Measurements from ENCODE around the gene LYPD3. TPM values are rescaled to one million over a fixed set of nuclear protein-coding genes. Genes with fewer than 3 reads are reported as not detected.
"Not testable (repeated sequence)": the region's sequence is repeated elsewhere in the genome, so short reads cannot be mapped to it uniquely, and the experiment has no call there.

The LYPD3 gene
- polyA plus RNA-seq, 1 of the 3 experiments (the other 2 are of a cell fraction), result 4.2 TPM

DNA sequence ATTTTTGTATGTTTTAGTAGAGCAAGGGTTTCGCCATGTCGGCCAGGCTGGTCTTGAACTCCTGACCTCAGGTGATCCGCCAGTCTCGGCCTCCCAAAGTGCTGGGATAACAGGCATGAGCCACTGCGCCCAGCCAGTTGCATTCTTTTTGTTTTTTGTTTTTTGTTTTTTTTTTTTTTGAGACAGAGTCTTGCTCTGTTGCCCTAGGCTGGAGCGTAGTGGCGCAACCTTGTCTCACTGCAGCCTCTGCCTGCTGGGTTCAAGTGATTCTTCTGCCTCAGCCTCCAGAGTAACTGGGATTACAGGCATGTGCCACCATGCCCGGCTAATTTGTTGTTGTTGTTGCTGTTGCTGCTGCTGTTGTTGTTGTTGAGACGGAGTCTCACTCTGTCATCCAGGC is 21.3 kb downstream of the LYPD3 start:
- H3K4me3 ChIP-seq (ENCODE audit: low read depth in 2 of 2, low read length in 1 of 2); POLR2A ChIA-PET; H3K27ac ChIP-seq (ENCODE audit: low read depth in 2 of 2, low read length in 1 of 2); H3K79me2 ChIP-seq (ENCODE audit: insufficient read depth); H3K4me2 ChIP-seq; H3K4me1 ChIP-seq (ENCODE audit: control insufficient read depth in 1 of 2, insufficient read depth in 2 of 2, low read depth in 1 of 2, low read length in 1 of 2); H3K36me3 ChIP-seq (replicated peaks in 1 of 2; ENCODE audit: control insufficient read depth in 1 of 2, insufficient read depth in 2 of 2, low read length in 1 of 2); H3K9ac ChIP-seq; H3F3A ChIP-seq (replicated peaks; ENCODE audit: insufficient read depth); H4K20me1 ChIP-seq (ENCODE audit: insufficient read depth); H3K9me3 ChIP-seq; H2AFZ ChIP-seq (ENCODE audit: low read depth); DNase-seq; H3K9me2 ChIP-seq: not testable (repeated sequence)
- H3K27me3 ChIP-seq (ENCODE audit: insufficient read depth), result peaks cover 12% of the 10 kb centered on the region; the same call in 1 of the 2 replicates
- WGBS (ENCODE audit: low lambda C conversion rate), result 51% methylated on average over 9 of the region's 9 CpGs
- CTCF ChIA-PET, result interaction anchor here (1.4 to 19.6 kb wide), 3 partner anchors 11 to 111 kb away, joined by 3 to 632 read pairs (median 7); partner anchors contain the start of genes ETHE1 and ZNF575

DNA sequence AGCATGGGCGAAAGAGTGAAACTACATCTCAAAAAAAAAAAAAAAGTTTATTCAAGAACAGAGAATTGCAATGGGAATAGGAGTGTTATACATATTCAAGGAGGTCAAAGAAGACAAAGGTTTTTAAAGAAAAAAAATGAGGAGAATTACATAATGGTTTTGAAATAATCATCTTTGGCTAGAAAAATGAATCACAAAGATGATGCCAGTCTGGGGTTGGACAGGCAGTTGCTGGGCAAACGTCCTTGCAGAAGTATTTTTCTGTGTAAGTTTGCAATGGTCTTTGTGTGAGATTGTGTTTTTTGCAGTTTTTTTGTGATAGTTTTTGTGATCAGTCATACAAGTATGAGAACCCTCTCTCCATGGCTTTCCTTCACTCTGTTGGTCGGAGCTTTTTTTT is 23.7 kb downstream of the LYPD3 start:
- 23% methylated on average over 3 of the region's 3 CpGs for WGBS (ENCODE audit: low lambda C conversion rate)
- H3K4me2 ChIP-seq, result no peak overlapping the region
- peaks cover 0 to 7% of the 10 kb centered on the region in 2 experiments; a peak in 1 of 4 replicates for H3K4me1 ChIP-seq (ENCODE audit: control insufficient read depth in 1 of 2, insufficient read depth in 2 of 2, low read depth in 1 of 2, low read length in 1 of 2)
- no peak overlapping the region for H3K4me3 ChIP-seq (ENCODE audit: low read depth in 2 of 2, low read length in 1 of 2)
- peaks cover 12% of the 10 kb centered on the region; the same call in 1 of the 2 replicates for H3K27me3 ChIP-seq (ENCODE audit: insufficient read depth)
- H3K27ac ChIP-seq (ENCODE audit: low read depth in 2 of 2, low read length in 1 of 2), result no peak overlapping the region
- H3K36me3 ChIP-seq (replicated peaks in 1 of 2; ENCODE audit: control insufficient read depth in 1 of 2, insufficient read depth in 2 of 2, low read length in 1 of 2), result no peaks in the 10 kb centered on the region
- H3K79me2 ChIP-seq (ENCODE audit: insufficient read depth), result no peaks in the 10 kb centered on the region
- 0 out of 2 replicates have a peak overlapping the region, but pooled peaks have one; percentile 42 for H2AFZ ChIP-seq (ENCODE audit: low read depth)
- H3K9ac ChIP-seq, result no peak overlapping the region
- DNase-seq, result no peak
- peaks cover 14% of the 10 kb centered on the region for H3F3A ChIP-seq (replicated peaks; ENCODE audit: insufficient read depth)
- H3K9me2 ChIP-seq, result no peaks in the 10 kb centered on the region
- POLR2A ChIA-PET, result no interaction called here
- CTCF ChIA-PET, result interaction anchor here (1.2 to 19.6 kb wide), 2 partner anchors 9 to 83 kb away, joined by 4 to 632 read pairs; partner anchors contain the start of genes ETHE1 and ZNF575
- H4K20me1 ChIP-seq (ENCODE audit: insufficient read depth), result peaks cover 3% of the 10 kb centered on the region; the same call in 1 of the 2 replicates
- H3K9me3 ChIP-seq, result no peaks in the 10 kb centered on the region
- TF ChIP-seq, protein P1, sequence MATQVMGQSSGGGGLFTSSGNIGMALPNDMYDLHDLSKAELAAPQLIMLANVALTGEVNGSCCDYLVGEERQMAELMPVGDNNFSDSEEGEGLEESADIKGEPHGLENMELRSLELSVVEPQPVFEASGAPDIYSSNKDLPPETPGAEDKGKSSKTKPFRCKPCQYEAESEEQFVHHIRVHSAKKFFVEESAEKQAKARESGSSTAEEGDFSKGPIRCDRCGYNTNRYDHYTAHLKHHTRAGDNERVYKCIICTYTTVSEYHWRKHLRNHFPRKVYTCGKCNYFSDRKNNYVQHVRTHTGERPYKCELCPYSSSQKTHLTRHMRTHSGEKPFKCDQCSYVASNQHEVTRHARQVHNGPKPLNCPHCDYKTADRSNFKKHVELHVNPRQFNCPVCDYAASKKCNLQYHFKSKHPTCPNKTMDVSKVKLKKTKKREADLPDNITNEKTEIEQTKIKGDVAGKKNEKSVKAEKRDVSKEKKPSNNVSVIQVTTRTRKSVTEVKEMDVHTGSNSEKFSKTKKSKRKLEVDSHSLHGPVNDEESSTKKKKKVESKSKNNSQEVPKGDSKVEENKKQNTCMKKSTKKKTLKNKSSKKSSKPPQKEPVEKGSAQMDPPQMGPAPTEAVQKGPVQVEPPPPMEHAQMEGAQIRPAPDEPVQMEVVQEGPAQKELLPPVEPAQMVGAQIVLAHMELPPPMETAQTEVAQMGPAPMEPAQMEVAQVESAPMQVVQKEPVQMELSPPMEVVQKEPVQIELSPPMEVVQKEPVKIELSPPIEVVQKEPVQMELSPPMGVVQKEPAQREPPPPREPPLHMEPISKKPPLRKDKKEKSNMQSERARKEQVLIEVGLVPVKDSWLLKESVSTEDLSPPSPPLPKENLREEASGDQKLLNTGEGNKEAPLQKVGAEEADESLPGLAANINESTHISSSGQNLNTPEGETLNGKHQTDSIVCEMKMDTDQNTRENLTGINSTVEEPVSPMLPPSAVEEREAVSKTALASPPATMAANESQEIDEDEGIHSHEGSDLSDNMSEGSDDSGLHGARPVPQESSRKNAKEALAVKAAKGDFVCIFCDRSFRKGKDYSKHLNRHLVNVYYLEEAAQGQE (IDR thresholded peaks at IDR 0.05; ENCODE audit: low read depth, low read length), result no peak
- no peak for TF ChIP-seq SIN3A (IDR thresholded peaks at IDR 0.05; ENCODE audit: borderline replicate concordance, low read depth, low read length)
- no peak for TF ChIP-seq GABPA (IDR thresholded peaks at IDR 0.05; ENCODE audit: low read depth)
- no peak for TF ChIP-seq FOSL2 (IDR thresholded peaks at IDR 0.05; ENCODE audit: borderline replicate concordance, low read depth)
- TF ChIP-seq EZH2phosphoT487 (IDR thresholded peaks at IDR 0.05; ENCODE audit: borderline replicate concordance, low read depth), result no peak
- no peak for TF ChIP-seq POLR2AphosphoS5 (IDR thresholded peaks at IDR 0.05; ENCODE audit: low read depth, low read length)
- TF ChIP-seq, protein P2, sequence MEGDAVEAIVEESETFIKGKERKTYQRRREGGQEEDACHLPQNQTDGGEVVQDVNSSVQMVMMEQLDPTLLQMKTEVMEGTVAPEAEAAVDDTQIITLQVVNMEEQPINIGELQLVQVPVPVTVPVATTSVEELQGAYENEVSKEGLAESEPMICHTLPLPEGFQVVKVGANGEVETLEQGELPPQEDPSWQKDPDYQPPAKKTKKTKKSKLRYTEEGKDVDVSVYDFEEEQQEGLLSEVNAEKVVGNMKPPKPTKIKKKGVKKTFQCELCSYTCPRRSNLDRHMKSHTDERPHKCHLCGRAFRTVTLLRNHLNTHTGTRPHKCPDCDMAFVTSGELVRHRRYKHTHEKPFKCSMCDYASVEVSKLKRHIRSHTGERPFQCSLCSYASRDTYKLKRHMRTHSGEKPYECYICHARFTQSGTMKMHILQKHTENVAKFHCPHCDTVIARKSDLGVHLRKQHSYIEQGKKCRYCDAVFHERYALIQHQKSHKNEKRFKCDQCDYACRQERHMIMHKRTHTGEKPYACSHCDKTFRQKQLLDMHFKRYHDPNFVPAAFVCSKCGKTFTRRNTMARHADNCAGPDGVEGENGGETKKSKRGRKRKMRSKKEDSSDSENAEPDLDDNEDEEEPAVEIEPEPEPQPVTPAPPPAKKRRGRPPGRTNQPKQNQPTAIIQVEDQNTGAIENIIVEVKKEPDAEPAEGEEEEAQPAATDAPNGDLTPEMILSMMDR (IDR thresholded peaks at IDR 0.05), result no peak
- TF ChIP-seq, protein P3, sequence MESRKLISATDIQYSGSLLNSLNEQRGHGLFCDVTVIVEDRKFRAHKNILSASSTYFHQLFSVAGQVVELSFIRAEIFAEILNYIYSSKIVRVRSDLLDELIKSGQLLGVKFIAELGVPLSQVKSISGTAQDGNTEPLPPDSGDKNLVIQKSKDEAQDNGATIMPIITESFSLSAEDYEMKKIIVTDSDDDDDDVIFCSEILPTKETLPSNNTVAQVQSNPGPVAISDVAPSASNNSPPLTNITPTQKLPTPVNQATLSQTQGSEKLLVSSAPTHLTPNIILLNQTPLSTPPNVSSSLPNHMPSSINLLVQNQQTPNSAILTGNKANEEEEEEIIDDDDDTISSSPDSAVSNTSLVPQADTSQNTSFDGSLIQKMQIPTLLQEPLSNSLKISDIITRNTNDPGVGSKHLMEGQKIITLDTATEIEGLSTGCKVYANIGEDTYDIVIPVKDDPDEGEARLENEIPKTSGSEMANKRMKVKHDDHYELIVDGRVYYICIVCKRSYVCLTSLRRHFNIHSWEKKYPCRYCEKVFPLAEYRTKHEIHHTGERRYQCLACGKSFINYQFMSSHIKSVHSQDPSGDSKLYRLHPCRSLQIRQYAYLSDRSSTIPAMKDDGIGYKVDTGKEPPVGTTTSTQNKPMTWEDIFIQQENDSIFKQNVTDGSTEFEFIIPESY (IDR thresholded peaks at IDR 0.05; ENCODE audit: borderline replicate concordance, low read depth), result no peak
- no peak for TF ChIP-seq EP300 (IDR thresholded peaks at IDR 0.05; ENCODE audit: borderline replicate concordance in 1 of 2, low read depth in 1 of 2, low read length in 1 of 2)

Measured in SK-N-SH (cell line).